Trophoblast cell (in vitro differentiated cells and primary cell): ENCODE measurements around the gene ZC3H12D.

ENCODE experiments used
- DNase-seq, 2 donors: peaks; one replicate each; pipeline ENCODE4 v3.0.0-alpha.2; 2016
- H2AFZ ChIP-seq: 2 replicates; pipeline ENCODE4 v1.6.1; 2013; ENCODE audit warnings: low read length, moderate library complexity, mild to moderate bottlenecking; ENCODE audit not compliant: insufficient read depth, poor library complexity
- H2AK5ac ChIP-seq: 2 replicates; pipeline ENCODE4 v1.6.1; 2013; ENCODE audit warnings: mild to moderate bottlenecking, low read length
- H2BK120ac ChIP-seq: 2 replicates; pipeline ENCODE4 v1.6.1; 2013; ENCODE audit warnings: low read length, mild to moderate bottlenecking, moderate library complexity; ENCODE audit not compliant: insufficient read depth, poor library complexity
- H2BK12ac ChIP-seq: 2 replicates; pipeline ENCODE4 v1.6.1; 2013; ENCODE audit warnings: mild to moderate bottlenecking, low read length, moderate library complexity
- H2BK5ac ChIP-seq: 2 replicates; pipeline ENCODE4 v1.6.1; 2013; ENCODE audit warnings: low read length, low read depth, moderate library complexity, mild to moderate bottlenecking; ENCODE audit not compliant: poor library complexity
- H3K14ac ChIP-seq: 2 replicates; pipeline ENCODE4 v1.6.1; 2013; ENCODE audit warnings: mild to moderate bottlenecking, low read length
- H3K18ac ChIP-seq: 2 replicates; pipeline ENCODE4 v1.6.1; 2013; ENCODE audit warnings: mild to moderate bottlenecking, low read length
- H3K23ac ChIP-seq: 2 replicates; pipeline ENCODE4 v1.6.1; 2013; ENCODE audit warnings: low read length
- H3K27ac ChIP-seq: 2 replicates; pipeline ENCODE4 v1.5.1; 2013; ENCODE audit warnings: low read depth, mild to moderate bottlenecking, inconsistent platforms, low read length, moderate library complexity
- H3K27me3 ChIP-seq: 2 replicates; pipeline ENCODE4 v1.6.1; 2013; ENCODE audit warnings: inconsistent platforms, mild to moderate bottlenecking, low read length, moderate library complexity; ENCODE audit not compliant: insufficient read depth
- H3K36me3 ChIP-seq, 2 experiments: 1 replicate in 1 of 2; 2 replicates in 1 of 2; pipeline ENCODE4 v1.6.1; 2013; ENCODE audit warnings: low read length in 2 of 2, mild to moderate bottlenecking in 2 of 2, moderate library complexity in 1 of 2; ENCODE audit not compliant: insufficient read depth in 2 of 2, control insufficient read depth in 1 of 2
- H3K4ac ChIP-seq: 2 replicates; pipeline ENCODE4 v1.6.1; 2013; ENCODE audit warnings: low read depth, mild to moderate bottlenecking, low read length, moderate library complexity
- H3K4me1 ChIP-seq, 2 experiments: 1 replicate in 1 of 2; 2 replicates in 1 of 2; pipeline ENCODE4 v1.6.1; 2013; ENCODE audit warnings: low read length in 2 of 2, mild to moderate bottlenecking in 2 of 2, moderate library complexity in 1 of 2; ENCODE audit not compliant: insufficient read depth in 2 of 2, control insufficient read depth in 1 of 2
- H3K4me2 ChIP-seq: 2 replicates; pipeline ENCODE4 v1.6.1; 2013; ENCODE audit warnings: inconsistent platforms, mild to moderate bottlenecking, low read length, moderate library complexity
- H3K4me3 ChIP-seq: 2 replicates; pipeline ENCODE4 v1.5.1; 2013; ENCODE audit warnings: mild to moderate bottlenecking, low read depth, low read length, inconsistent platforms
- H3K79me1 ChIP-seq: one replicate; pipeline ENCODE4 v1.6.1; 2013; ENCODE audit warnings: low read length
- H3K79me2 ChIP-seq: 2 replicates; pipeline ENCODE4 v1.6.1; 2013; ENCODE audit warnings: low read length, mild to moderate bottlenecking; ENCODE audit not compliant: control insufficient read depth, insufficient read depth, poor library complexity
- H3K9ac ChIP-seq: 2 replicates; pipeline ENCODE4 v1.6.1; 2013; ENCODE audit warnings: mild to moderate bottlenecking, low read length
- H3K9me3 ChIP-seq: 2 replicates; pipeline ENCODE4 v1.6.1; 2013; ENCODE audit warnings: low read depth, mild to moderate bottlenecking, control low read depth, inconsistent platforms, low read length; ENCODE audit not compliant: insufficient read depth
- H4K12ac ChIP-seq: 2 replicates; pipeline ENCODE4 v1.6.1; 2013; ENCODE audit warnings: low read depth, mild to moderate bottlenecking, low read length, moderate library complexity
- H4K8ac ChIP-seq: 2 replicates; pipeline ENCODE4 v1.6.1; 2013; ENCODE audit warnings: low read depth, mild to moderate bottlenecking, low read length, moderate library complexity
- H4K91ac ChIP-seq: one replicate; pipeline ENCODE4 v1.6.1; 2013; ENCODE audit warnings: low read depth, mild to moderate bottlenecking, low read length, moderate library complexity
- WGBS: extraction: QIAGEN DNeasy Blood & Tissue Kit; methylation state at CpG from one replicate; pipeline ENCODE4 v1.1.7; 2013; ENCODE audit warnings: missing lambda C conversion rate; ENCODE audit not compliant: insufficient read length, insufficient coverage; ENCODE audit errors: extremely low coverage; 5-methylcytosine and 5-hydroxymethylcytosine counted together

ZC3H12D gene

DNA sequence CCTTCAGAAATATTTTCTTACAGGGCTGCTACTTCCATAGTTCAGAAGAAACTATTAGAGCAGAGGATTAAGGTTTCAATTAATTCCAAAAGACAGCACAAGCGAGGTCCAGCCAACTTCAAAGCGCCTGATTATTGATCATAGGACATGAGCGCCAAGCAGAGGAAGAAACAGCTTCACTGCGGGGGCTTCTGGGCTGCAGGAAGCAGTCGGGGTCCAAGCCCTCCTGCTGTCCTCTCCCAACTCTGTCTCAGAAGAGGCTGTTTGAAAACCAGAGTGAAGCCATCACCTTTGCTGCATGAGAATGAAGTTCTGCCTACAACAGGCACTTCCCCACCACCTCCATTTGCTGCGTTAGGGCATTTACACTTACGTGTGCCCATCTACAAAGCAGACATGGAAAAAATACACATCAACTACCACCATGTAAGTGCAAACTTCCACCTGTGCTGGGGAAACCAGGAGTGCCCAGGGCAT, 60.8 kb downstream of the ZC3H12D start:
- Histone ChIP-seq H4K91ac (no peak overlapping the region), H3K9ac (no peak overlapping the region), H2BK5ac (no peak overlapping the region), H3K23ac (no peak overlapping the region), H3K4me1 (no peaks in the 10 kb centered on the region), H2BK12ac (no peak overlapping the region), H3K79me2 (no peaks in the 10 kb centered on the region), H3K36me3 (no peaks in the 10 kb centered on the region), H3K9me3 (no peaks in the 10 kb centered on the region), H3K4me2 (no peak overlapping the region), H4K8ac (no peak overlapping the region), H3K18ac (no peak overlapping the region), H2BK120ac (no peak overlapping the region), H3K4me3 (no peak overlapping the region), H2AK5ac (no peak overlapping the region), H3K14ac (no peak overlapping the region), H3K4ac (no peak overlapping the region), H3K27ac (no peak overlapping the region), H2AFZ (no peak overlapping the region), H3K79me1 (no peaks in the 10 kb centered on the region), H3K27me3 (no peaks in the 10 kb centered on the region), H4K12ac (no peak overlapping the region)
- no peak for DNase-seq
- WGBS, result no CpG with 5 or more reads among the region's 7 CpGs

DNA sequence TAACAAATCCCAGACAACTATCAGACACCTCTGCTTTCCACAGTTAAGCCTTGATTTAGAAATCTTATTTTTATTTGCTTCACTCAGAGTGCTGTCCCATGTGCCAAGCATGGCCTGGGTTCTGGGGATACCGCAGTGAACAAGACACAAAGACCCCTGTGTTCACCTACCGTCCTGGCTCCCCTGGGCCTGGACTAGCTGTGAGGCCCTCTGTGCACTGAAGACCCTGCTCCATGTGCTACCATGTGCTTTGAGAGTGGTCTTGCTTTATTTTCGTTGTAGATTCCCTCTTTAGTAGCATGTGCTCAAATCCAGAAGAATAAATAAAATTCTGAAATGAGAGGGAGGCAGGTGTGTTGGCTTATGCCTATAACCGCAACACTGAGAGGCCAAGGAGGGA, 62.2 kb downstream of the ZC3H12D start:
- H2BK12ac ChIP-seq, result no peak overlapping the region
- H4K8ac ChIP-seq, result no peak overlapping the region
- H3K4me3 ChIP-seq, result no peak overlapping the region
- no peak overlapping the region for H2BK5ac ChIP-seq
- H4K12ac ChIP-seq, result no peak overlapping the region
- H2BK120ac ChIP-seq, result no peak overlapping the region
- H3K9me3 ChIP-seq, result no peaks in the 10 kb centered on the region
- H3K14ac ChIP-seq, result no peak overlapping the region
- H3K4ac ChIP-seq, result no peak overlapping the region
- H4K91ac ChIP-seq, result no peak overlapping the region
- H3K27me3 ChIP-seq, result no peaks in the 10 kb centered on the region
- no peaks in the 10 kb centered on the region for H3K79me1 ChIP-seq
- no CpG with 5 or more reads among the region's 4 CpGs for WGBS
- H3K27ac ChIP-seq, result no peak overlapping the region
- no peak overlapping the region for H2AFZ ChIP-seq
- H3K36me3 ChIP-seq, result no peaks in the 10 kb centered on the region
- no peak overlapping the region for H3K9ac ChIP-seq
- H3K79me2 ChIP-seq, result no peaks in the 10 kb centered on the region
- DNase-seq, result no peak
- H3K18ac ChIP-seq, result no peak overlapping the region
- no peak overlapping the region for H3K23ac ChIP-seq
- H3K4me1 ChIP-seq, result no peaks in the 10 kb centered on the region
- no peak overlapping the region for H2AK5ac ChIP-seq
- no peak overlapping the region for H3K4me2 ChIP-seq

DNA sequence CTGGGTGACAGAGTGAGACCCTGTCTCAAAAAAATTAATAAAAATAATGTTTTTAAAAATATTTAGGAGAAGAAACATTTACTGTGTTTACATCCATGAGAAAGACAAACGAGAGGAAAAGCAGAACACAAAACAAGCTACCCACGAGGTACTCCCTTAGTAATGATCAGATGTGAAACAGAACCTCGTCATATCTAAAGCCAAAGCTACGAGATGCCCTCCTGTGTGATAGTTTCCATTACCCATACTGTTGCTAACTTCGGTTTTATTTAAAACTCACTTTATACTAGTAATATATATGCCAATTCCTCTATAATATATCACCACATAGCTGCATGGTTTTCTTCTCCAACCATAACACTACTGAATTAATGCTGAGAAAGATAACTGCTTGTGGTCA, 63.7 kb downstream of the ZC3H12D start:
- WGBS, result no CpG with 5 or more reads among the region's 5 CpGs
- Histone ChIP-seq H3K23ac (no peak overlapping the region), H3K79me1 (no peaks in the 10 kb centered on the region), H3K14ac (no peak overlapping the region), H3K27ac (no peak overlapping the region), H3K4me3 (no peak overlapping the region), H3K18ac (no peak overlapping the region), H3K79me2 (no peaks in the 10 kb centered on the region), H3K4me2 (no peak overlapping the region), H2BK12ac (no peak overlapping the region), H2AK5ac (no peak overlapping the region), H3K9me3 (no peaks in the 10 kb centered on the region), H4K91ac (no peak overlapping the region), H2AFZ (no peak overlapping the region), H4K8ac (no peak overlapping the region), H2BK120ac (no peak overlapping the region), H3K36me3 (no peaks in the 10 kb centered on the region), H3K9ac (no peak overlapping the region), H3K27me3 (no peaks in the 10 kb centered on the region), H3K4ac (no peak overlapping the region), H2BK5ac (no peak overlapping the region), H3K4me1 (no peaks in the 10 kb centered on the region), H4K12ac (no peak overlapping the region)
- DNase-seq, result no peak

DNA sequence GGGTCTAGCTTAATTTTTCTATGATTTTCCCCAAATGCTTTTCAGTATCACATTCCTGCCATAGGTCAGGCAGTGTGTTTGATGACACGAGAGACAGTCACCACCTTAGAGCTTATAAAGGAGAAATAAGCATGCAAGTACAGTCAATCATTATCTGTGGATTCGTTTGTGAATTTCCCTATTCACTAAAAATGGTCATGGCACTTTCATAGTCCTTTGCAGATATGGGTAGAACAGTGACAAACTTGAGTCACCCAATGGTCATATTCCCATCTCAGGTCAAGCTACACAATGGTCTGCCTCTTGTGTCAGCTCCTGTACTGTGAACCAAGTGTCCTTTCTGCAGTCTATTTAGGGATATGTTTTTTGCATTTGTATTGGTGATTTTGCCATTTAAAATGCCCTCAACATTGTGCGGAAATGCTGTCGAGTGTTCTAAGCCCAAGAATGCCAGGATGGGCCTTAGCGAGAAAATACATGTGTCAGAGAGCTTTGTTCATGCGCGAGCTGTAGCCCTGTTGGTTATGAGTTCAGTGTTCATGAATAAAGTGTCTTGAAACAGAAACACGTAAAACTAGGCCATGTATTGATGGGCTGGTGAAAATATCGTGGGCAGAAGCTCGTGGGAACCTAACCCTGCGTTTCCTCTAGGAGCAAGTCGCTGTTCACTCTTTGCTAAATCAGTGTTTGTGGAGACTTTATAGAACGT, 65.0 kb downstream of the ZC3H12D start:
- Histone ChIP-seq H2AK5ac (no peak overlapping the region), H3K27ac (no peak overlapping the region), H4K12ac (no peak overlapping the region), H3K4me1 (no peaks in the 10 kb centered on the region), H3K14ac (no peak overlapping the region), H3K27me3 (no peaks in the 10 kb centered on the region), H3K23ac (no peak overlapping the region), H3K79me1 (no peaks in the 10 kb centered on the region), H3K18ac (no peak overlapping the region), H4K8ac (no peak overlapping the region), H3K79me2 (no peaks in the 10 kb centered on the region), H2BK120ac (no peak overlapping the region), H2BK12ac (no peak overlapping the region), H2BK5ac (no peak overlapping the region), H3K4me3 (no peak overlapping the region), H3K9ac (no peak overlapping the region), H4K91ac (no peak overlapping the region), H3K4me2 (no peak overlapping the region), H3K9me3 (no peaks in the 10 kb centered on the region), H3K36me3 (no peaks in the 10 kb centered on the region), H3K4ac (no peak overlapping the region), H2AFZ (no peak overlapping the region)
- DNase-seq, result no peak
- WGBS, result no CpG with 5 or more reads among the region's 13 CpGs
